22Rv1 (cell line): Measurements from ENCODE around the gene KIRREL3.
A peak's percentile ranks its signal among the peaks of the same experiment; 100 is the strongest.

Experiments used
- H3K27ac ChIP-seq: fragments of 450-650 bp; 2 replicates; pipeline ENCODE4 v1.5.1; 2017
- ZFX ChIP-seq: fragments of 450-650 bp; IDR thresholded peaks from 2 replicates; pipeline ENCODE4 v1.6.1; 2017; ENCODE audit warnings: antibody characterized with exemption, borderline replicate concordance
- TF ChIP-seq, protein P1 (sequence below): fragments of 450-650 bp; IDR thresholded peaks from 2 replicates; pipeline ENCODE4 v1.5.1; 2017; ENCODE audit warnings: mild to moderate bottlenecking

KIRREL3 gene

GRCh38 chr11:126450198-126450597 lies 550.4 kb downstream of the KIRREL3 start:
- TF ChIP-seq ZFX: no peak
- TF ChIP-seq, protein P1, sequence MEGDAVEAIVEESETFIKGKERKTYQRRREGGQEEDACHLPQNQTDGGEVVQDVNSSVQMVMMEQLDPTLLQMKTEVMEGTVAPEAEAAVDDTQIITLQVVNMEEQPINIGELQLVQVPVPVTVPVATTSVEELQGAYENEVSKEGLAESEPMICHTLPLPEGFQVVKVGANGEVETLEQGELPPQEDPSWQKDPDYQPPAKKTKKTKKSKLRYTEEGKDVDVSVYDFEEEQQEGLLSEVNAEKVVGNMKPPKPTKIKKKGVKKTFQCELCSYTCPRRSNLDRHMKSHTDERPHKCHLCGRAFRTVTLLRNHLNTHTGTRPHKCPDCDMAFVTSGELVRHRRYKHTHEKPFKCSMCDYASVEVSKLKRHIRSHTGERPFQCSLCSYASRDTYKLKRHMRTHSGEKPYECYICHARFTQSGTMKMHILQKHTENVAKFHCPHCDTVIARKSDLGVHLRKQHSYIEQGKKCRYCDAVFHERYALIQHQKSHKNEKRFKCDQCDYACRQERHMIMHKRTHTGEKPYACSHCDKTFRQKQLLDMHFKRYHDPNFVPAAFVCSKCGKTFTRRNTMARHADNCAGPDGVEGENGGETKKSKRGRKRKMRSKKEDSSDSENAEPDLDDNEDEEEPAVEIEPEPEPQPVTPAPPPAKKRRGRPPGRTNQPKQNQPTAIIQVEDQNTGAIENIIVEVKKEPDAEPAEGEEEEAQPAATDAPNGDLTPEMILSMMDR: no peak
- no peak overlapping the region for H3K27ac ChIP-seq

GRCh38 chr11:126446581-126446980 lies 554.0 kb downstream of the KIRREL3 start:
- no peak overlapping the region for H3K27ac ChIP-seq
- TF ChIP-seq, protein P1: no peak
- TF ChIP-seq ZFX: no peak

- TF ChIP-seq ZFX: no peak
- TF ChIP-seq, protein P1: no peak
- no peak overlapping the region for H3K27ac ChIP-seq
Measured at GRCh38 chr11:126444072-126444471, 556.5 kb downstream of the KIRREL3 start.

DNA sequence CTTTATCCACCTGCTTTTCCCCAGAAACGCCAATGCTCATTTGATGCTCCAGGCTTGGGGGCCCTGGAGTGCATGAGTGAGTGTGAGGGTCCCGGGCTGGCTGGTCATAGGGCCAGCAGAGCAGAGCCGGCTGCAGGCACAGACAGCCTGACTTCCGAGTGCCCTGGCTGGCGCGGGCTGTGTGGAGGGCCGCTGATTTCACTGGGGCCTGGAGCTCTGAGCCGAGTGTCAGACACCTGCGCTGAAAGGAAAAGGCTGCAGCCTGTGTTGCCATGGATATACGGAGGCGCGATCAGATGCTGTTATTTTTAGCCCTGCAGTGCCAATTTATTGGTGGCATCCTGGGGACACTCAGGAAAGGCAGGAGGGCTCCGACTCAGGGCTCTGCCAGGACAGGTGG lies 557.5 kb downstream of the KIRREL3 start:
- TF ChIP-seq, protein P1: no peak
- TF ChIP-seq ZFX: no peak
- no peak overlapping the region for H3K27ac ChIP-seq

GRCh38 chr11:126440792-126441514 lies 559.6 kb downstream of the KIRREL3 start:
- TF ChIP-seq ZFX: no peak
- TF ChIP-seq, protein P1: peak; percentile 83
- no peak overlapping the region for H3K27ac ChIP-seq

GRCh38 chr11:126440276-126440675 lies 560.3 kb downstream of the KIRREL3 start:
- H3K27ac ChIP-seq: no peak overlapping the region
- TF ChIP-seq ZFX: no peak
- TF ChIP-seq, protein P1: no peak

GRCh38 chr11:126438691-126439090 lies 561.9 kb downstream of the KIRREL3 start:
- no peak overlapping the region for H3K27ac ChIP-seq

More at GRCh38 chr11:126438691-126439090, 561.9 kb downstream of the KIRREL3 start:
- TF ChIP-seq, protein P1: no peak
